DMS53 (cell line): ENCODE results near the gene UQCR11.
"Not testable (repeated sequence)": the region's sequence is repeated elsewhere in the genome, so short reads cannot be mapped to it uniquely, and the experiment has no call there.

Experiments
- DNase-seq: peaks from one replicate; lab custom pipeline; 2025; lab: John Stamatoyannopoulos, UW

UQCR11 gene

GRCh38 chr19:1605236-1606137 is at the start of gene UQCR11:
UQCR11 (minus strand) TSS chr19:1605462; CDS start chr19:1605409, 53 bp downstream.
- peak; percentile 96 for DNase-seq

DNA sequence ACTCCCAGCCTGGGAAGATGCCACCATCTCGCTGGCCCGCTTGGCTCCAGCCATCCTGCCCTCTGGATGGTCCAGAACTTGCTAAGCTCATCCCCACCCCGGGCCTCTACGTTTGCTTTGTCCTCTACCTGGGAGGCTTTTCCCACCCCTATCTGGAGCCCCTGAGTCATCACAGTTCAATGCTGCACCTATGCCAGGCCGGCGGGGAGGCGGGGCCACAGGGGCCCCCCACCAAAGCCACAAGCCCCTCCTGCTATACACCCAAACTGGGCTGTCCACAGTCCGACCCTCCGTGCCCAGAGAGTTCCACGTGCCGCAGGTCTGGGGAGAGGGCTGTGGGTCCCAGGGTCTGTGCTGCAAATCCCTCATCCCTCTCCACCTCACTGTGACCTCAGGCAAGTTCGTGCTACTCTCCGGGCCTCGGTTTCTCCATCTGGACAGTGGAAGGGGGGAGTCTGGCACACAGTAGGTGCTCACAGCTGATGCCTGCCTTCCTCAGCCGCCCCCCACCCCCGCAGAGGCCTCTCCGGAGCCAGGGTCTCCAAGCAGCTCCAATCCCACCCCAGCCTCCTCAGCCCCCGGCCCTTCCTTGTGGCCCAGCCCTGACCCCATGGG is 49.0 kb upstream of the UQCR11 start:
- DNase-seq: no peak

DNA sequence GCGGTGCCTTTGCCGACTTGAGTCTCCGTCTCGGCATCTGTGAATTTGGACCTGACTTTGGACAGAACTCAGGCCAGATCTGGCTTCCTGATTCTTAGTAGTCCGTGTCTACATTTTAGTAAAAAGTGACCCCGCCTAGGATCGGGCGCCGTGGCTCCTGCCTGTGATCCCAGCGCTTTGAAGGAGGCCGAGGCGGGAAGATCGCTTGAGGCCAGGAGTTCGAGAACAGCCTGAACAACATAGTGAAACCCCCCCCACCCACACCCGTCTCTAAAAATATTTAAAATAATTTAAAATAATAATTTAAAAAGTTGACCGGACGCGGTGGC is 48.0 kb upstream of the UQCR11 start:
- DNase-seq: no peak

DNA sequence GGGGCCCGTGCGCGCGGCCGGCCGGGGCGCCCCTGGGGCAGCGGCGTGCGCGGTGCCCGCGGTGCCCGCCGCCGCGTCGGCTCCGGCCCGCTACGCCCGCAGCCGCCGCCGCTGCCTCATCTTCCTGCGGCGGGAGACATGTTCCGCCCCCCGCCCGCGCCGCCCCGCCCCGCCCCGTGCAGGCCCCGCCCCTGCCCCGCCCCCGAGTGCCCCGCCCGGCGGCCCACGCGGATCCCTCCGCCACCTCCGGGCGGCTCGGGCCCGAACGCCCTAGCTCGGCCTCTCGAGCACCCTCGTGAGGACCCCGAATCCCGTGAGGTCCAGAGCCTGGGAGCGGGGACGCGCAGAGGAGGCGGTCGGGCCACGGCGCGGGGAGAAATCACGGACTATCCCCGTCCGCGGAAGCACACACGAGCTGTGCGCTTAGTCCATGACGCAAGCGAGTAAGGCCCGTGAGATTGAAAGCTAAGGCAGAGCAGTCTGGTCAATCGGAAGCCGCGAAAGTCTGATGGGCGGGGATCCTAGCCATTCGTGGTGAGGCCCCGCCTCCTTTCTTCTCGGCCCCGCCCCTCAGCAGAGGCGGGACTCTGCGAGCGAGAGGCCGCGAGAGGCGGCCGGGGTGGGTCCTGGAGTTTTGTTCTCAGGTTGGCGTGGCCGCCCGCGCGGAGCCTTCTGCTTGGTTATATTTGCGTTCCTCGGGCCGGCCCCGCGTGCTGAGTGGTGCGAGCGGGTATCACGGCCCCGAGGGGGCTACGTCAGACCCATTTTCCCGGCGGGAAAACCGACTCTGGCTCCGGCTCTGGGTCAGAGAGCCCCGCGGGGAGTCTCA is 47.4 kb upstream of the UQCR11 start, which contains the start of gene TCF3:
TSS of gene TCF3 (minus strand) at position 145 of the 829 bp plus-strand sequence. CDS start 2,367 bp downstream, outside the sequence.
- DNase-seq: peak; percentile 98

DNA sequence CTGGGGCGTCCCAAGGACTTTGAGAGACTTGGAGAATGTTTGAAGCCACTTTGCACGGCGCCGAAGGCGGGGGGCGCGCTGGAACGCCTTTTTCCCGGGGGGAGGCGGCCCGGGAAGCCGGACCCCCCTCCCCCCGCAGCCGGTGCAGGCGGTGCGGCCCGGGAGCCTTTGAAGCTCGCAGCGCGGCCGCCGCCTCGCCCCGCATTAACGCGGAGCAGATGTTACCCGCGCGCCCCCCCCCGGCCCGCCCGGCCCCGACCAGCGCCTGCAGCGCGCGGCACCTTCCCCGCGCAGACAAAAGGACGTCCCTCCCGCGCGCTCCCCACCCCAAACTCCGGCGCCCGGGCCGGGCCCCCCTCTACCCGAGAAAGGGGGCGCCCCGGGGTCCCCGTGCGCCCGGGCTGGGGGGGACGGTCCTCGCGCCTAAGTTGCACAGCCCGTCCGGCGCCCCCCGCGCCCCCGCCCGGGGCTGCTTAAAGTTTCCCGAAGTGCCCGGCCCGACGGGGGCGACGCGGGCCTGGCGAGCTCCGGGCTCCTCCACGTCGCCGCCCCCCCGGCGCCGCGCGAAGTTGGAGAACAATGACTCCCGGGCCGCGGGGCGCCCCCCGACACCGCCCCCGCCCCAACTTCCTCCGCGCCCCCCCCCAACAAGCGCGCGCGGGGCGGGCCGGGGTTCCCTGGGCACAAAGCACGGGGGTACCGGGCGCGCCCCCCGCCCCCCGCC is 46.5 kb upstream of the UQCR11 start:
- DNase-seq: peak; percentile 64

DNA sequence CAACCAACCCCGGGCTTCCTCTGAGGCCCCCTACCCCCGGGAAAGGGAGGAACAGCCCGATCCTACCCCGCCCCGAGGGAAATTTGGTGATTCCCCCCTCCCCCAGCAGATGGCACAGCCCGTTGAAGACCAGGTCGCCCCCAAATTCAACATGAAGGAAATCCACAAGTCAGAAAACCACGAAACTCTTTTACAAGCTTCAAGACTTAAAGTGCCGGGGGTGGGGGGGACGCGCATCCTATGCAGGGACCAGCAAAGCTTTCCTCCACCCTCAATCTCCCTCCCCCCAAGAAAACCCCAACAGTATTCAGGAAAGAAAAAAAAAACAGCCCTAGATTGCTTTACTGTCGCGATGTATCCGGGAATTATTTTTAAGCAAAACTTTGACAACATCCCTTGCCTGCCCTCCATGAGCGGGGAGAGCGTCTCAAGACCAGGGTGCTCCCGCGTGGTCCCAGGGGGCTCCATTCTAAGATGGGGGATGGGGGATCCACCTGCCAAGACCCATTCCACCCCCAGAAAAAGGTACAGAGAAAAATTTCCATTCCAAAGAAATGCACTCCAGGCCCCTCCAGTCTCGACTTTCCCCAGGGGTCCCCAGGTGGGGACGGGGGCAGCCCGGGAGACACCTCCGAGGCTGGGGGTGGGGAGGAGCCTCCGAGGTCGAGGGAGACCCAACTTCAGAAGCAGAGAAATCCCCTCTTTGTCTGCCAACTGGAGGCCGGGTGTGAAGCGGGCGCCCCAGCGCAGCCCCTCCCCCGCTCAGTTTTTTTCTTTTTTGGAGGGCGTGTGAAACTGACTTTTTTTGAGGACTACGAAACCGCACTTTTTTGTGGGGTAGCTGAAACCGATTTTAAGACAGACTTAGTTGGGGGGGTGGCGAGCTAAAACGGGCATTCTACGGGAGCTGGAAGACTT is 45.6 kb upstream of the UQCR11 start:
- DNase-seq: no peak

DNA sequence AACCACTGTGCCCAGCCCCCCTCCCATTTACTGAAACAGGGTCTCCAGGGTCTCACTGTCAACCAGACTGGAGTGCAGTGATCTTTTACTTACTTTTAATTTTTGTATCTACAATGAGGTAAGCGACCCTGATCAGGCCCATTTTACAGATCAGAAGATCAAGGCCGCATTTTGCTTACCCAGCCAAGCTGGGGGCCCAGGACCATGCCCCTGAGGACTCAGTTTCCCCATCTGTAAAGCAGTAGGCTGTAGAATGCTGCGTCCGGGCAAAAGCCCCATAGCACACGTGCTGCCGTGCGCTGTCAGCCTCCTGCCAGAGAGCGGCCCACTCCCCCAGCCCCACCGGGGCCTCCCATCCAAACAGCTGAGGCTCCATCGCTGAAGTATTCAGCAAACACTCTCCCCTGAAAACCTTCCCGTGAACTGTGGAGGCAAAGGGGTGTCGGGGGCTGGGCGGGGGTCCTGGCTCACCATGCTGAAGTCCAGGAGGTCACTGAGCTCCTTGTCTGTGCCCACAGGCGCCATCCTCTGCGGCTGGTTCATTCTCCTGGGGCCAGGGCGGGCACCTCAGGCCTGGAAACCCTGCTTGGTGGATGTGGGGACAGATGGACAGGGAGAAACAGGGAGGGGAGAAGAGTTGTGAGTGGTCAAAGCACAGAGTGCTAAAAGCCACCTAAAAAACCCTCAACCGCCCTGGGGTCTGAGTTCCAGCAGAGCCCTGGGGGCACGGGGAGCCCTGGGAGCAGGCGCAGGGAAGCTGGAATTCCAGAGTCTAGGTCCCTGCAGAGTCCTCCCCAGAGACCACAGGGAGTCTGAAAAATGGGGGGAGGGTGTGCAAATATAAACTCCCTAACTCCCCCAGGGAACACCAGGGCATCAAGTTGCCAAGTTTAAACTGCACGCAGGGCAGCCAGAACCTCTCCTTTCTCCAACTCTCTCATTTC is 44.7 kb upstream of the UQCR11 start:
- DNase-seq: no peak

GRCh38 chr19:1648920-1649541 is 43.8 kb upstream of the UQCR11 start:
- no peak for DNase-seq

GRCh38 chr19:1648459-1648849 is 43.2 kb upstream of the UQCR11 start:
- DNase-seq: no peak

GRCh38 chr19:1647501-1648458 is 42.5 kb upstream of the UQCR11 start:
- DNase-seq: no peak

DNA sequence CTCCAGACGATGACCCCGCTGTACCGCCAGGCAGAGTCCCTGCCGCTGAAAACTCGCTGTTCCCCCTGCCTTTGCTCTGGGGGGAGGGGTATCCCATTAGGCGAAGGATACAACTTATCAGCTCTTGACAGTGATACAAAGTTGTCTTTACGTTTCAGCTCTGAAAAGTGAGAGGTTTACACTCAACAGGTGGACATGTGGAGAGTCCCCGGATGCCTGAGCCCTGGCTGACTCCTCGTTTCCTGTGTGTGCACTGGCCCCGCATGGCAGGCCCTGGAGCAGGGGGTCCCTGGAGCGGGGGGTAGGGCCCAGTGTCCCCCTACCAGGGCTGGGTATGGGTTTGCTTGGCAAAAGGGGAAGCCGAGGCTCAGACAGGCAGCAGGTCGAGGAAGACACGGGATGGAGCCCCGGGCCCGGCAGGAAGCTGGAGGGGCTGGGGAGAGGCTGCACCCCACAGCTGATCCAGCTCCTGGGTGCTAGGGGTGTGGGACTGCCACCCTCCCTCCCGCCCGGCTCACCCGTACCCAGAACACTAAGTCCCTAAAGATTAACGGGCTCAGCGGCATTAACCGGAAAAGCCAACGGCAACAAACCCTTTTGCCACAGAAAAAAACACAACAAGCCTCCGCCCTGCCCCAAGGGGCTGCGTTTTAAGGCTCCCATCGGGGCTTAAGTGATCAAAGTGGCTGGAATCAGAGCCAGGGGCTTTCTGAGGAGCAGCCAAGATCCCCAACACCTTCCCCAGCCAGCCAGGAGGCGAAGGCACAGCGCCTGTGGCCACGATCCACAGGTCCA is 41.6 kb upstream of the UQCR11 start:
- DNase-seq: no peak

DNA sequence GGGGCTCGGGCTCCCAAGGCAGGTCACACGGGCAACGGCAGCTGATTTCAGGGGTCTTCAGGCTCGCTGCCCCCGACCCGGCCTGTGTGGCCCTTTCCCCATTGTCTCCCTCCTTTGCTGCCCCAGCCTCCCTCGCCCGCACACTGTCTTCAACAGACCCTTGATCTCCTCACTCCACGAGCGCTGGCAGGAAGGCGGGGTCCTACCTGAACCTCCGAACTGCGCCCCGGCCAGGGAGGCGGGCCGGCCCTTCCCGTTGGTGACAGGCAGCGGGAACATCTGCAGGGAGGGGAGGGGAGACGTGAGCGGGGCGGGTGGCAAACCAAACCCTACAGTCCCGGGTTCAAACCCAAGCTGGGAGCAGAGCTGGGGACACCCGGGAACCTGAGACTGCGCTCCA is 40.9 kb upstream of the UQCR11 start:
- DNase-seq: no peak

DNA sequence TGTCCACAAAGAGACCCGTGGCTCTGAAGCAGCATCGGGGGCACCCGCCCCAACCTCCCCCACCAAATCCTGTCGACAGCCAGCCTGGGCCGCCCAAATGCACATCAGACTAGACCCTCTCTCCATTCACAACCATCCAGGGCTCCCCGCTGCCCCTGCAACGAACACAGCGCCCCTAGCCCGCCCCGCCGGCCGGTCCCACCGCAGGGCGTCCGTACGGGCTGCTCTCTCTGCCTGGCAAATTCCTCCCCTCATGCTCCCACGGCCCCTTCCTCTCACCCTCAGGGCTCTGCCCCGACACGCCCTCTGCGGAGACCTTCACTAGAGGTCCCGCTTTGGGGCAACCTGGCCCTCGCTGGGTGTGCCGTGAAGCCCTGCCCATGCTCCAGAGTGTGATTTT is 40.0 kb upstream of the UQCR11 start:
- DNase-seq: no peak

- DNase-seq: no peak
Measured at GRCh38 chr19:1644070-1644469, 38.8 kb upstream of the UQCR11 start.

DNA sequence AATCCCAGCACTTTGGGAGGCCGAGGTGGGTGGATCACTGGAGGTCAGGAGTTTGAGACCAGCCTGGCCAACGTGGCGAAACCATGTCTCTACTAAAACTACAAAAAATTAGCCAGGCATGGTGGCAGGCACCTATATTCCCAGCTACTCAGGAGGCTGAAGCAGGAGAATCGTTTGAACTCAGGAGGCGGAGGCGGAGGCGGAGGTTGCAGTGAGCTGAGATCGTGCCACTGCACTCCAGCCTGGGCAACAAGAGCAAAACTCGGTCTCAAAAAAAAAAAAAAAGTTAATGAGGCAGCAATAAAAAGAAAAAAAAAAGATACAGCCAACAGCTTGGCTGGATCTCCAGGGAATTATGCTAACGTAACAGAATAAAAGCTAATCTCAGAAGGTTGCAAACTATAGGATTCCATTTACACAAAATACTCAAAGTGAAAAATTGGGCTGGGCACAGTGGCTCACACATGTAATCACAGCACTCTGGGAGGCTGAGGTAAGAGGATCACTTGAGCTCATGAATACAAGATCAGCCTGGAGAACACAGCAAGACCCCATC is 35.7 kb upstream of the UQCR11 start:
- DNase-seq: not testable (repeated sequence)

- DNase-seq: no peak
Measured at GRCh38 chr19:1636325-1637236, 31.3 kb upstream of the UQCR11 start.
